ENCODE results near the gene EPHA8.

The EPHA8 gene

GRCh38 chr1:22563671-22564602 is 648 bp downstream of the EPHA8 start:
- peak in 1 of 56 donors; percentile 34 for DNase-seq

GRCh38 chr1:22566161-22566560 is 2.9 kb downstream of the EPHA8 start:
- DNase-seq, result no peak

GRCh38 chr1:22567197-22567596 is 3.9 kb downstream of the EPHA8 start:
- no peak for DNase-seq

GRCh38 chr1:22567994-22568393 is 4.7 kb downstream of the EPHA8 start:
- DNase-seq, result no peak

- DNase-seq, result no peak
These were observed 6.0 kb downstream of the EPHA8 start for GRCh38 chr1:22569269-22569668.

- DNase-seq, result no peak
These were observed 7.0 kb downstream of the EPHA8 start for GRCh38 chr1:22570140-22570909.

GRCh38 chr1:22572818-22573217 is 9.5 kb downstream of the EPHA8 start:
- DNase-seq, result no peak

GRCh38 chr1:22573237-22573636 is 9.9 kb downstream of the EPHA8 start:
- no peak for DNase-seq

- no peak for DNase-seq
These were observed 12.4 kb downstream of the EPHA8 start for GRCh38 chr1:22575532-22576149.

GRCh38 chr1:22576150-22576544 is 12.9 kb downstream of the EPHA8 start:
- DNase-seq, result no peak

- no peak for DNase-seq
These were observed 13.3 kb downstream of the EPHA8 start for GRCh38 chr1:22576617-22577016.

- no peak for DNase-seq
These were observed 15.6 kb downstream of the EPHA8 start for GRCh38 chr1:22578732-22579361.

GRCh38 chr1:22579541-22580155 is 16.4 kb downstream of the EPHA8 start:
- DNase-seq, result no peak

GRCh38 chr1:22582661-22583635 is 19.7 kb downstream of the EPHA8 start:
- no peak for DNase-seq

GRCh38 chr1:22584001-22584562 is 20.8 kb downstream of the EPHA8 start:
- no peak for DNase-seq

- DNase-seq, result no peak
These were observed 21.7 kb downstream of the EPHA8 start for GRCh38 chr1:22584970-22585369.

GRCh38 chr1:22585471-22585870 is 22.2 kb downstream of the EPHA8 start:
- no peak for DNase-seq

- no peak for DNase-seq
These were observed 23.3 kb downstream of the EPHA8 start for GRCh38 chr1:22586356-22587130.

GRCh38 chr1:22587247-22587646 is 24.0 kb downstream of the EPHA8 start:
- no peak for DNase-seq

Data from amygdala (tissue), 56 donors.